Right forelimb (tissue), 1 donor: ENCODE measurements around the gene CENPF.
"Not testable (repeated sequence)": the region's sequence is repeated elsewhere in the genome, so short reads cannot be mapped to it uniquely, and the experiment has no call there.

ENCODE experiments used
- DNase-seq: peaks from one replicate; pipeline ENCODE4 v3.0.0-alpha.2; 2018

The CENPF gene

DNA sequence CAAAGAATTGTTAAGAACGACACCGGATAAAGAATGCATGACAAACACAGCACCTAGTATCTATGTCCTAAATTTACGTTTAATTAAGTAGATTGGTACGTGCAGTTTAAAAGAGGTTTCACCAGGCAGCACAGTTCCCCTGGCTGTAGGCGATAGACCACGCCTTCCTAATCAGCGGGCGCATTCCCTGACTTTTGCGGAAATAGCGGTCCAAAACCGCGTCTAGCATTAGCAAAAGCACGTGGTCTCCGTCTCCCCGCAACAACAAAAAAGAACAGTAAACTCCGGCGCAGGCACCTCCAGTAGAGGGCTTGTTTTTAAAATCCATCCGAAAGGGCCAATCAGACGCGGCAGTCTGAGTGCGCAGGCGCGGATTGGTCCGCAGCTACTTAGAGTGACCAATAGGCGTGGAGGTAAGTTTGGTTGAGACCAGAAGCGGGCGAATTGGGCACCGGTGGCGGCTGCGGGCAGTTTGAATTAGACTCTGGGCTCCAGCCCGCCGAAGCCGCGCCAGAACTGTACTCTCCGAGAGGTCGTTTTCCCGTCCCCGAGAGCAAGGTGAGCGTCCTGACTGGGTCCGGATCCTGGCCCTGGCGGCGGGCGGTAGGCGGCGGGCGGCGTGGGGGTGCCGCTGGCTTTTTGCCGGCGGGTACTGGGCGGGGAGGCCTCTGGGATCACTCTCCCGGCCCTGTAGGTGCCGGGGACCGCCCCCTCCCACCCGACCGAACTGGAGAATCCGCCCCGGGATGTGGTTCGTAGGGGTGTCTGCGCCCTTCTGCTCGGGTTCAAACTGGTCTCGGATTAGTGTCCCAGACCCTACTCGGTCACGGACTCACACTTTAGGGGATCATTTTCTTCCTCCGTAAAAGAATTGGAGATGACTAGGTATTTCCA lies at the start of gene CENPF:
CENPF (plus strand) TSS at position 432 of the 894 bp plus-strand sequence. CDS start 10,560 bp downstream, outside the sequence.
- DNase-seq, result peak; percentile 96

GRCh38 chr1:214557952-214558735 lies 44.9 kb upstream of the CENPF start:
- no peak for DNase-seq

DNA sequence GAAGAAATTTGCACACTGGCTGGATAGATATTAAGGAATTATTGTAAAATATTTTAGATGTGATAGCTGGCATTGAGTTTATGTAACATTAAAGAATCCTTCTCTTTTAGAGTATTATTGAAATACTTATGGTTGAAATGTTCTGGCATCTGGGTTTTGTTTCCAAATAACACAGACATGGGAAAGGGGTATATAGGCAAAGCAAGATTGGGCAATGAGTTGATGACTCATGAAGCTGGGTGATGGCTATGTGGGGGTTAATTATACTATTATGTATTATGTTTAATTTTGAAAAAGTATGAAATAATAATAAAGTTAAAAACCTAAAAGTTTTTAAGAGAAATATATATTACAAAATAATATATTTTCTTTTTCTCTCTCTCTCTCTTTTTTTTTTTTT lies 39.1 kb upstream of the CENPF start:
- DNase-seq, result no peak

DNA sequence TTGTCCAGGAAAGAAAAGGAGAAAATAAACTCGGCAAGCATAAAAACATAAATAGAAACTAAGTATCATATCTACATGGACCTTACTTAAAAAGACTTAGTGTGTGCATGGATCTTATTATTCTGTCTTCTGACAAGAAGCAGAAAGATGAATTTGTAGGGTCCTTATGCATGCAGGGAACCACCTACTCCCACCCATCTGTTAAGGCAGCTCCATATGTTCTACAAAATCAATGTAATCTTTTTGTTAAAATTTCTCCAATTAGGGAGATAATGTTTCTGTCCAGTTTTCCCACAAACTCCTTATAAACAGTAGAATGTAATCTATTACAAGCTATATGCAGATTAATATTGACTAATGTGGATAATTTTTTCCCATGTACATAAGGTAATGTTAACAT lies 37.7 kb upstream of the CENPF start:
- no peak for DNase-seq

DNA sequence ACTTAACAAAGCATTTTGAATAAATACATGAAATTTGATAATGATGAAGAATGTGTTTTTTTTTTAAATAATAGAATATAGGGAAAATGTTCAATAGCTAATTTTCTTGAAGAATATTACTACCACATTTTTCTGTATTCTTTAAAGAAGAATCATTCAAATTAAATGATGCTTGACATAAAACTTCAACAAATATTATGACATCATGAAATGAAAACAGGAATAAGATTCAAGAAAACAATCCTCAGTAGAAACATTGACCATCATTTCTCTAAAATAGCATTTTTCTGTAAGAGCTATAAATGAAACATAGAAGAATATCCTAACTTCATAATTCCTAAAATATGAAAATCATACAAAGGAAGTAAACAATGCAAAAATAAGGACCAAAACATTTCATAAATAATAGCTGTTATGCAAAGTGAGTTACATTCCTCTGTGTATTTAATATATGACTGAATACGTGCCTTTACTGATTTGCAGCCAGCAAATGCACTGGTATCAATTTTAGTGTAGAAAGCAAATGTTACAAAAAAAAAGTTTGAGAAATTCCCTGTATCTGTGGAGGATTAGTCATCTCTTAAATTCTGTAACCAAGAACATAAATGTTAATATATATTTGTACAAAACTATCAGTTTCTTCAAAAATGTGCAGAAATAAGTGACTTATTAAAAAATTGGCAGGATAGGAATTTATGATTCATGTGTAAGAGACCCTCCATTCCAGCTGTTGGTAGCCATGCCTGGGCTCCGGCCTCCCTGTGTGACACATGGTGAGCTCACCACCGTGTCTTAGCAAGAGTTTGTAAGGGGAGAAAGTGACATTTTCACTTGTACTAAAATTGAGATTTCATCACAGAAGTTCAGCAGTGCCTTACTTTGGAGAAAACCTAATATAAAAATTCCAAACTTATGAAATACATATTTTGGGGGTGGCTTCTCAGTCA lies 36.6 kb upstream of the CENPF start:
- DNase-seq, result no peak

DNA sequence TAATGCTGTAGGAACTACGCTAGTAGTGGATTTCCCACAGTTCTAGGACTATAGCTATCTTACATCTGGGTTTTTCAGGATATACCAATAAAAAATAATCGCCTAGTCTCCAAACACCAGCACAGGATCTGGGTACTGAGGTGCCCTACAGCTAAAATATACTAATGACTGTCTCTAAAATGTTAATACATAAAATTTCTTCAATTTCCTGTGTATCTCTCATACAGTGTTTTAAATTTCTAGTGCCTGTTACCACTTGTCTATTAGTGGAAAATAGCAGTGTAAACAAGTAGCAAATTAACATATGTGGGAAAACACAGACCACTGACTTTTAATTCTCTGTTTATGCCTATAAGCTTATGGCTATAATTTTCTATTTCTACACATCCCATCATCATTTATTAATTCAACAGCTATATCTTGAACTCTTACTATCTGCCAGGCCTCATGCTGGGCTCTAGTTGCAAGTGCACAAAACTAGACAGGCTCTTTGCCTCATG lies 35.5 kb upstream of the CENPF start:
- DNase-seq, result no peak

- DNase-seq, result no peak
Observed at GRCh38 chr1:214568328-214568727, 34.7 kb upstream of the CENPF start.

GRCh38 chr1:214569357-214570004 lies 33.5 kb upstream of the CENPF start:
- DNase-seq, result no peak

DNA sequence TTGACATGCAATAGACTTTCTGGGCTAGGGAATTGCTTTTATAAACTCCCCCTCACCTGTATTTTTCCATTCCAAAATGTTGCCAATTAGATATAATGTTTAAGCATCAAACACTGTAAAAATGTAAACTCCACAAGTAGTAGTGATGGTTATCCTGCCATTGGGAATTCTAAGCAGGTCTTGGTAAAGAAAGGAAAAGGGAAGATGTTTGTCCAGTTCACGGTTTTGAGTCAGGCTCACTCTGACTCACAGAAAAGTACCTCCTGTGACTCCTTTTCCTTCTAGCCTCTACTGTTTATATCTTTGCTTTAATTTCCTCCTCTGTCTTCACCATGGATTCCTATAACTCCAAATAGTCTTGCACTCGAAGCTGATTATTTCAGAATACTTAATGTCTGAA lies 32.6 kb upstream of the CENPF start:
- DNase-seq, result no peak

GRCh38 chr1:214571281-214571680 lies 31.7 kb upstream of the CENPF start:
- no peak for DNase-seq

GRCh38 chr1:214573386-214574318 lies 29.3 kb upstream of the CENPF start:
- no peak for DNase-seq

GRCh38 chr1:214574598-214575411 lies 28.2 kb upstream of the CENPF start:
- no peak for DNase-seq

GRCh38 chr1:214576120-214576519 lies 26.9 kb upstream of the CENPF start:
- DNase-seq, result not testable (repeated sequence)

DNA sequence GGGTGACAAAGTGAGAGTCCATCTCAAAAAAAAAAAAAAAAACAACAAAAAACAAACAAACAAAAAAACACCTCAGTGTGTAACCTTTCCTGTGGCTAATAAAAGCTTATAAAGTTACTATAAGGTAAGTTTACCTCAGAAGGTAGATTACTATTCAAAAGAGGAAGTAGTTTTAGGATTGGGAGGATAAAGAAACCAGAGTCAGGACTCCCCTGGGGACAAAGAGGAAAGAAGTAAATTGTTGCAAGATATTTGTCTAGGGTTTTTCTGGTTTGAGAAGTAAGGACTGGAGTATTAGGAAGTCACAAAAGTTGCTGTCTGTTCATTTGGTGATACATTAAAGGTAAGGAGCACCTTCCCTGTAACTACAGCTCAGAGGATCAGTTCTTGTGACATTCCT lies 23.8 kb upstream of the CENPF start:
- DNase-seq, result no peak

DNA sequence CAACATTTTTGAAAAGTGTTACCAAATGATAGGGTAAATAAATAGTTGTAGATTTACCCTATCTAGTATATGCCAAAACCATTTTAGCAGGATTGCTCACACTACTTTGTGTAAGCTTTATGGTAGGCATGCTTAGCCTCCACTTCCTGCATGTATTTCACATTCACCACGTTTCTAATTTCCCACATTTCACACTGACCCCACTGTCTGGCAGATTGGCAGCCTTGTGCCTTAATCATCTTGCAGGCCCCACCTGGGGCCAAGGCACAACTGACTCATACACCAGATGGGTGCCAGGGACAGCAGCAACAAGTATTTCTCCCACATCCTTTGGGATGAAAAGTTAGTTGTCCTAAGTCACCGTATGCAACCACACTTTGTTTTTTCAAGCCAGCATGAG lies 21.2 kb upstream of the CENPF start:
- no peak for DNase-seq

DNA sequence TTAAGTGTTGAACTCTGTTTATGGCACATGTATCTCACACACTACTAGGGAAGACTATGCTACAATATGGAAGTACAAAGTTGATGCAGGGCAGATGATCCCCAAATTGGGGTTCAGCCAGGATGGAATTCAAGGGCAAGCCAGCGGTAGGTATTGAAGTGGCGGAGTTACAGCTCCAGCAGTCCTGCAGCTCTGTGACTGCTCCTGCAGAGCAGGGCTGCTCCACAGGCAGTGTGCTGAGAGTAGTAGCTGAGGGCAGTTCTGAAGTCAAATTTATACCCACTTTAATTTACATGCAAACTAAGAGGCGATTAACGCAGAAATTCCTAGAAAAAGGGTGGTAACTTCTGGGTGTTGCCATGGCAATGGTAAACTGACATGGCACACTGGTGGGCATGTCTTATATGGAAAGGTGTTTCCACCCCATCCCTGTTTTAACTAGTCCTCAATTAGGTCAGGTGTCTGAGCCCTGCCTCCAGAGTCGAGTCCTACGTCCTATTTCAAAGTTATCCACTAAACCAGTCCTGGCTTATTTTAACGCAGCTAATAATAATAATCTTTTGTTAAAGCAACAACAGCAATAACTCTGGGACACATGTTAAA lies 20.6 kb upstream of the CENPF start:
- no peak for DNase-seq

GRCh38 chr1:214583113-214583512 lies 19.9 kb upstream of the CENPF start:
- DNase-seq, result no peak

GRCh38 chr1:214583824-214584554 lies 19.0 kb upstream of the CENPF start:
- no peak for DNase-seq
